Neural crest cell (in vitro differentiated cells): Measurements from ENCODE around the gene METTL21C. TPM values are rescaled to one million over a fixed set of nuclear protein-coding genes. Genes with fewer than 3 reads are reported as not detected.

Experiments
- DNase-seq: peaks from one replicate; pipeline ENCODE4 v3.0.0; 2021; ENCODE audit warnings: low read depth, mixed read lengths, low spot score
- H3K27ac Mint-ChIP-seq: one replicate; pipeline ENCODE4 v1.8.0; 2021; ENCODE audit warnings: mild to moderate bottlenecking, mixed read lengths; ENCODE audit not compliant: unreplicated experiment
- H3K27me3 Mint-ChIP-seq: 2 replicates; pipeline ENCODE4 v1.8.0; 2021; ENCODE audit warnings: low read depth, mild to moderate bottlenecking, mixed read lengths
- H3K36me3 Mint-ChIP-seq: 2 replicates; pipeline ENCODE4 v1.8.0; 2021; ENCODE audit warnings: low read depth, mild to moderate bottlenecking, mixed read lengths
- H3K4me1 Mint-ChIP-seq: 2 replicates; pipeline ENCODE4 v1.8.0; 2021; ENCODE audit warnings: mixed read lengths
- H3K4me3 Mint-ChIP-seq: one replicate; pipeline ENCODE4 v1.8.0; 2021; ENCODE audit warnings: mild to moderate bottlenecking, mixed read lengths
- H3K9me3 Mint-ChIP-seq: 2 replicates; pipeline ENCODE4 v1.8.0; 2021; ENCODE audit warnings: mixed read lengths
- total RNA-seq: library from RNA; stranded (reverse); gene quantifications from 2 replicates; pipeline ENCODE4 v1.2.1, GENCODE V29; 2021
- TF ChIP-seq, protein P1 (sequence below): fragments of 200-600 bp; sonication (generic); conservative IDR thresholded peaks from 2 replicates; pipeline ENCODE4 v1.5.0; 2021; ENCODE audit warnings: antibody characterized with exemption, mild to moderate bottlenecking

METTL21C gene
- total RNA-seq, 1 donor from 2014 or later, result not detected

DNA sequence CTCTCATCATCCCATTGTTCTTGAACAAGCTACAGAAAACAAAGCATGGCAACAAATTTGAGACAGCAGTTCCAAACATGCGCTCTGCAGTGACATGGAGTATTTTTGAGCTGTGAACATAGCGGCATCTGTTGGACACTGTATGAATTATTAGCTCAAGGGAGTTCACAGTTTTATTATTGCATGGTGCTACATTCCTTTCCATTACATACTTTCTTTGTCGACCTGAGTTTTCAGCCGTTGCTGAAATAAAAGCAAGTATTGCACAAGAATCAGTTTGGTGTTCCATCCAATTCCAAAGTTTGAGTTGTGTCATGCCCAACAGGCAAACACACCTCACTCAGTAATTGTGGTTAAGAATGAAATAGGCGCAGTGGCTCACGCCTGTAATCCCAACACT is 30.1 kb upstream of the METTL21C start:
- Mint-ChIP-seq H3K4me1 (no peaks in the 10 kb centered on the region), H3K27ac (no peak overlapping the region), H3K9me3 (peaks cover 5% of the 10 kb centered on the region), H3K36me3 (peaks cover 2% of the 10 kb centered on the region), H3K27me3 (peaks cover 15% of the 10 kb centered on the region), H3K4me3 (no peak overlapping the region)
- TF ChIP-seq, protein P1, sequence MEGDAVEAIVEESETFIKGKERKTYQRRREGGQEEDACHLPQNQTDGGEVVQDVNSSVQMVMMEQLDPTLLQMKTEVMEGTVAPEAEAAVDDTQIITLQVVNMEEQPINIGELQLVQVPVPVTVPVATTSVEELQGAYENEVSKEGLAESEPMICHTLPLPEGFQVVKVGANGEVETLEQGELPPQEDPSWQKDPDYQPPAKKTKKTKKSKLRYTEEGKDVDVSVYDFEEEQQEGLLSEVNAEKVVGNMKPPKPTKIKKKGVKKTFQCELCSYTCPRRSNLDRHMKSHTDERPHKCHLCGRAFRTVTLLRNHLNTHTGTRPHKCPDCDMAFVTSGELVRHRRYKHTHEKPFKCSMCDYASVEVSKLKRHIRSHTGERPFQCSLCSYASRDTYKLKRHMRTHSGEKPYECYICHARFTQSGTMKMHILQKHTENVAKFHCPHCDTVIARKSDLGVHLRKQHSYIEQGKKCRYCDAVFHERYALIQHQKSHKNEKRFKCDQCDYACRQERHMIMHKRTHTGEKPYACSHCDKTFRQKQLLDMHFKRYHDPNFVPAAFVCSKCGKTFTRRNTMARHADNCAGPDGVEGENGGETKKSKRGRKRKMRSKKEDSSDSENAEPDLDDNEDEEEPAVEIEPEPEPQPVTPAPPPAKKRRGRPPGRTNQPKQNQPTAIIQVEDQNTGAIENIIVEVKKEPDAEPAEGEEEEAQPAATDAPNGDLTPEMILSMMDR, result no peak
- DNase-seq, result no peak

DNA sequence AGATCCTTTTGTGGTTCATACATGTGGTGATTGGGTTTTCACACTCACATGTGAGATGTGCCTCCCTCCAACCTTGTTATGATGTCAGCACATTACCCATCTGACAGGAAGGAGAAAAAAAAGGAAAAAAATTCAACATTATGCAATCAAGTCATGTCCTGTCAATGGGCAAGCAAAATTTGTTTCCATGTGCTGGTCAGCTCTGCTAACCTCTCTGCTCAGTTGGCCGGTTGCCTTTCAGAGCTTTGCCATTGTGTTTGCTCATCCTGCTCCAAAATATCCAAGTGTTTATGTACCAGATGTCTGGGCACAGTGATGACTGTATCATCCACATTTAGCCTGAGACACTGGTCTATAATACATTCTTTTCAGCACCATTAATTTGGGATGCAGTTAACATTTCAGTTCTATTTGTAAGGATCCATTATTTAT is 27.0 kb upstream of the METTL21C start:
- peaks cover 2% of the 10 kb centered on the region for H3K36me3 Mint-ChIP-seq
- H3K27me3 Mint-ChIP-seq, result peaks cover 6% of the 10 kb centered on the region
- TF ChIP-seq, protein P1, result no peak
- no peaks in the 10 kb centered on the region for H3K4me1 Mint-ChIP-seq
- no peak overlapping the region for H3K4me3 Mint-ChIP-seq
- no peak overlapping the region for H3K27ac Mint-ChIP-seq
- peaks cover 7% of the 10 kb centered on the region for H3K9me3 Mint-ChIP-seq
- DNase-seq, result no peak

DNA sequence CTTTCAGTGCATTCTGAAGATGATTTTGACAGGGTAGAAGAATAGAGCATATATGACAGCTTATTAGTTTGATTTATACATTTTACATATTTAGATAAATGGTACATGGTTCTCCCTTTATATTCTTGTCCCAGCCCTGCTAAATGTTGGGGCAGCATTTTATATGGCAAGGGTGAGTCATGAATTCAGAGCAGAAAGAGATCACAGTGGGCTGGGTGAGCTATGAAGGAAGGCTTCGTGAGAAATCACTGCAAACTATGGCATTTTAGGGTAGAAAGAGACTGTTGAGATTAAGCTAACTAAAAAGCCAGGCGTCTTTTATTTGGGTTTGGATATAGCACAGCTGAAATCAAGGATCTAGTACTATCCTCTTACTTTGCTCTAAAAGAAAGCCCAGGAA is 23.9 kb upstream of the METTL21C start:
- peaks cover 10% of the 10 kb centered on the region for H3K9me3 Mint-ChIP-seq
- H3K27me3 Mint-ChIP-seq, result peaks cover 6% of the 10 kb centered on the region
- no peaks in the 10 kb centered on the region for H3K4me1 Mint-ChIP-seq
- TF ChIP-seq, protein P1, result no peak
- no peak for DNase-seq
- no peak overlapping the region for H3K4me3 Mint-ChIP-seq
- H3K27ac Mint-ChIP-seq, result no peak overlapping the region
- H3K36me3 Mint-ChIP-seq, result no peaks in the 10 kb centered on the region

DNA sequence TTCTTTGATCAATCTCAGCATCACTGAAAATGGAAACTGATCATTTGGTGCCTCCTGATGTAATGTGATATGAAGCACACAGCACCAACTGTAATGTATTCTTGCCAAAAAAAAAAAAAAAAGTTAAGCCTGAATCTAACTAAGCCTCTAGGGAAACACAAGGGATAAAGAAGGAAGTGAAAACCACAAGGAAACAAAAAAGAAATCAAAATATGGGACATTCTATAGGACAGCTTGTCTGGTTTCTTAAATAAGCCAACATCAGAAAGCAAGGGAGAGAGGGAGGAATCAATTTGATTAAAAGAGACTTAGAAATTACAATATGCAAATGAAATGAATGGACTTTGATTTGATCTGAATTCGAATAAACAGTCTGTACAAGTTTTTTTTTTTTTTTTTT is 20.6 kb upstream of the METTL21C start:
- H3K4me3 Mint-ChIP-seq, result no peak overlapping the region
- no peak for DNase-seq
- H3K27me3 Mint-ChIP-seq, result no peaks in the 10 kb centered on the region
- H3K4me1 Mint-ChIP-seq, result no peaks in the 10 kb centered on the region
- H3K9me3 Mint-ChIP-seq, result peaks cover 10% of the 10 kb centered on the region
- no peaks in the 10 kb centered on the region for H3K36me3 Mint-ChIP-seq
- no peak overlapping the region for H3K27ac Mint-ChIP-seq
- TF ChIP-seq, protein P1, result no peak

DNA sequence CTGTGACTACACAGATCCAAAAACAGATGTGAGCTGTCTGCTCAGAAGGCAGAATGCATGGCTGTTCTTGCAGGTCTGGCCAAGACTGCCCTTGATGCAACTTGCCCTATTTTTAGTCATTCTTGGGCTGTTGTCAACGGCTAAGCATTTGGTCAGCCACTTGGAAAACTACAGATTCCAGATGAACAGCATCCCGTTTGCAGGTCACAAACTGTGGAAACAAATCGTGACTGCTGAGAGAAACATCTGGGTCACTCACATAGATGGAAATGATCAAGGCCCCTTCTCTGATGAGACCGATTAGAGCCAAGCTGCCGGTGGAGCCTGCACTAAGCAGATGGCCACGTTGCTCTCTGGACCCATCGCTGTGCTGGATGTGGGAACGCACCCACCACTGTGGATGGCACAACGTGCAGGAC is 15.4 kb upstream of the METTL21C start:
- no peak for DNase-seq
- peaks cover 3% of the 10 kb centered on the region for H3K9me3 Mint-ChIP-seq
- TF ChIP-seq, protein P1, result no peak

DNA sequence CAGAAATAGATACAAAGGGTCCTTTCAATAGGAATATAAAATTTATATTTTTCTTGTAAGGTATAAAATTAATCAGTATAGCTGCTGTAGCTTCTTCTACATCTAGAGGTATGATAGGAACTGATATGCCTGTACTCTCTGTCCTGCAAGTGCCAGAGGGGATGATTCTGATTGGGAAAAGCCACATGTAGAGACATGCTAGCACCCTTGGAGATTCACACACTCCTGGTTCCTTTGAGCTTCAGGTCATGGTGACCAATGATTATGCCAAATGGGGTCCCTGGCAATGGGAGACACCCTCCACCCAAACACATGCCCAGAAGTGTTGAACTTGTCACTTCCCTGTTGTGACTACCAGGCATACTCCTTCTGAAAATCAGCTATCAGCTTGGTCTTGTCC is 14.7 kb upstream of the METTL21C start:
- Mint-ChIP-seq H3K27ac (no peak overlapping the region), H3K4me3 (no peak overlapping the region), H3K9me3 (peaks cover 3% of the 10 kb centered on the region), H3K36me3 (no peaks in the 10 kb centered on the region), H3K4me1 (no peaks in the 10 kb centered on the region), H3K27me3 (peaks cover 2% of the 10 kb centered on the region)
- TF ChIP-seq, protein P1, result no peak
- DNase-seq, result no peak

More for the DNA sequence above, 15.4 kb upstream of the METTL21C start:
- no peaks in the 10 kb centered on the region for H3K4me1 Mint-ChIP-seq
- H3K36me3 Mint-ChIP-seq, result no peaks in the 10 kb centered on the region
- H3K27ac Mint-ChIP-seq, result no peak overlapping the region
- H3K4me3 Mint-ChIP-seq, result no peak overlapping the region
- peaks cover 2% of the 10 kb centered on the region for H3K27me3 Mint-ChIP-seq
